WTC11 (cell line): ENCODE measurements around the gene SMIM29. TPM values are rescaled to one million over a fixed set of nuclear protein-coding genes. Genes with fewer than 3 reads are reported as not detected.

Source experiments
- ATAC-seq: fragments of 200-7000 bp; cut with Tn5 transposase; 2 replicates; pipeline ENCODE4 v1.10.0; 2021; ENCODE audit warnings: mild to moderate bottlenecking, moderate library complexity
- CTCF ChIA-PET: fragments of 300-600 bp; sonication (Branson Sonifier 250); formaldehyde crosslinking; loops from one replicate; lab custom pipeline; 2021; ENCODE audit warnings: antibody characterized with exemption; lab: Charles Lee
- POLR2A ChIA-PET: fragments of 350-600 bp; sonication (Branson Sonifier 250); formaldehyde crosslinking; loops from one replicate; lab custom pipeline; 2021; ENCODE audit warnings: antibody characterized with exemption; lab: Charles Lee
- DNase-seq: peaks from one replicate; pipeline ENCODE4 v3.0.0; 2021; ENCODE audit warnings: low spot score
- H3K27ac Mint-ChIP-seq: 2 replicates; pipeline ENCODE4 v1.8.0; 2021; ENCODE audit warnings: mixed read lengths
- H3K27me3 Mint-ChIP-seq: 2 replicates; pipeline ENCODE4 v1.8.0; 2021; ENCODE audit warnings: low read depth, mild to moderate bottlenecking, moderate library complexity, mixed read lengths
- H3K36me3 Mint-ChIP-seq: 2 replicates; pipeline ENCODE4 v1.8.0; 2021; ENCODE audit warnings: mixed read lengths
- H3K4me1 Mint-ChIP-seq: 2 replicates; pipeline ENCODE4 v1.8.0; 2022; ENCODE audit warnings: mixed read lengths
- H3K4me3 Mint-ChIP-seq: 2 replicates; pipeline ENCODE4 v1.8.0; 2021; ENCODE audit warnings: mild to moderate bottlenecking, moderate library complexity, mixed read lengths
- H3K9me3 Mint-ChIP-seq: 2 replicates; pipeline ENCODE4 v1.8.0; 2021; ENCODE audit warnings: mixed read lengths
- ELF4 ChIP-seq: sonication (generic); formaldehyde crosslinking; IDR thresholded peaks from 2 replicates; pipeline ENCODE4 v1.8.1; 2022; ENCODE audit warnings: low read depth, mild to moderate bottlenecking, moderate library complexity, missing genetic modification reagents
- FOXJ3 ChIP-seq: sonication (generic); formaldehyde crosslinking; IDR thresholded peaks from 2 replicates; pipeline ENCODE4 v1.9.0; 2021; ENCODE audit warnings: missing genetic modification reagents, mild to moderate bottlenecking, borderline replicate concordance
- GABPB1 ChIP-seq: sonication (generic); formaldehyde crosslinking; IDR thresholded peaks from 2 replicates; pipeline ENCODE4 v1.8.1; 2023; ENCODE audit warnings: mild to moderate bottlenecking, missing genetic modification reagents
- GRHL2 ChIP-seq: fragments of 250-450 bp; sonication (Bioruptor Pico); IDR thresholded peaks from 2 replicates; pipeline ENCODE4 v1.8.0; 2022; ENCODE audit warnings: mild to moderate bottlenecking, moderate library complexity; ENCODE audit not compliant: insufficient replicate concordance, severe bottlenecking
- IRF2 ChIP-seq: sonication (generic); formaldehyde crosslinking; IDR thresholded peaks from 2 replicates; pipeline ENCODE4 v1.8.0; 2022; ENCODE audit warnings: low read depth, missing genetic modification reagents, borderline replicate concordance
- NFE2L1 ChIP-seq: sonication (generic); formaldehyde crosslinking; IDR thresholded peaks from 2 replicates; pipeline ENCODE4 v1.8.1; 2023; ENCODE audit warnings: missing genetic modification reagents
- NFYB ChIP-seq: sonication (generic); formaldehyde crosslinking; conservative IDR thresholded peaks from 2 replicates; pipeline ENCODE4 v1.8.0; 2022; ENCODE audit warnings: low read depth, missing genetic modification reagents
- NR1H2 ChIP-seq: sonication (generic); formaldehyde crosslinking; IDR thresholded peaks from 2 replicates; pipeline ENCODE4 v1.9.0; 2021; ENCODE audit warnings: mild to moderate bottlenecking, moderate library complexity, missing genetic modification reagents
- OVOL2 ChIP-seq: fragments of 250-450 bp; sonication (Bioruptor Pico); IDR thresholded peaks from 2 replicates; pipeline ENCODE4 v1.9.0; 2021; ENCODE audit warnings: mild to moderate bottlenecking, borderline replicate concordance
- SMAD3 ChIP-seq: sonication (generic); formaldehyde crosslinking; IDR thresholded peaks from 2 replicates; pipeline ENCODE4 v1.8.0; 2022; ENCODE audit warnings: missing genetic modification reagents, mild to moderate bottlenecking, borderline replicate concordance
- SOX15 ChIP-seq: fragments of 250-450 bp; sonication (Bioruptor Pico); IDR thresholded peaks from 2 replicates; pipeline ENCODE4 v1.9.0; 2021; ENCODE audit warnings: mild to moderate bottlenecking
- ZBTB21 ChIP-seq: sonication (generic); formaldehyde crosslinking; IDR thresholded peaks from 2 replicates; pipeline ENCODE4 v1.8.1; 2023; ENCODE audit warnings: mild to moderate bottlenecking, missing genetic modification reagents, borderline replicate concordance
- ZNF232 ChIP-seq: sonication (generic); formaldehyde crosslinking; IDR thresholded peaks from 2 replicates; pipeline ENCODE4 v1.8.0; 2022; ENCODE audit warnings: mild to moderate bottlenecking, missing genetic modification reagents
- ZNF423 ChIP-seq: fragments of 250-450 bp; sonication (Bioruptor Pico); IDR thresholded peaks from 2 replicates; pipeline ENCODE4 v2.1.2; 2022; ENCODE audit warnings: mild to moderate bottlenecking, moderate library complexity
- total RNA-seq: library from RNA; stranded (reverse); gene quantifications from 3 replicates; pipeline ENCODE4 v1.2.3, GENCODE V29; 2021
- TF ChIP-seq, protein P1 (sequence below): fragments of 250-450 bp; sonication (Bioruptor Pico); IDR thresholded peaks from 2 replicates; pipeline ENCODE4 v1.9.0; 2021; ENCODE audit warnings: mild to moderate bottlenecking
- TF ChIP-seq, protein P2 (sequence below): sonication (generic); formaldehyde crosslinking; IDR thresholded peaks from 2 replicates; pipeline ENCODE4 v1.8.1; 2022; ENCODE audit warnings: low read depth, mild to moderate bottlenecking, moderate library complexity, missing genetic modification reagents, borderline replicate concordance
- TF ChIP-seq, protein P3 (sequence below): fragments of 250-450 bp; sonication (Bioruptor Pico); IDR thresholded peaks from 2 replicates; pipeline ENCODE4 v1.9.0; 2021; ENCODE audit warnings: mild to moderate bottlenecking
- TF ChIP-seq, protein P4 (sequence below): fragments of 200-600 bp; IDR thresholded peaks from 2 replicates; pipeline ENCODE4 v1.8.0; 2022; ENCODE audit warnings: antibody characterized with exemption
- TF ChIP-seq, protein P5 (sequence below): sonication (generic); formaldehyde crosslinking; IDR thresholded peaks from 2 replicates; pipeline ENCODE4 v1.8.1; 2022; ENCODE audit warnings: missing genetic modification reagents, borderline replicate concordance
- TF ChIP-seq, protein P6 (sequence below): fragments of 250-450 bp; sonication (Bioruptor Pico); IDR thresholded peaks from 2 replicates; pipeline ENCODE4 v1.9.0; 2021; ENCODE audit warnings: mild to moderate bottlenecking, borderline replicate concordance
- TF ChIP-seq, protein P7 (sequence below): sonication (generic); formaldehyde crosslinking; IDR thresholded peaks from 2 replicates; pipeline ENCODE4 v1.8.1; 2023; ENCODE audit warnings: mild to moderate bottlenecking, missing genetic modification reagents, moderate library complexity

Gene SMIM29
- total RNA-seq, 1 experiment from 2014 or later: 11.7 TPM

DNA sequence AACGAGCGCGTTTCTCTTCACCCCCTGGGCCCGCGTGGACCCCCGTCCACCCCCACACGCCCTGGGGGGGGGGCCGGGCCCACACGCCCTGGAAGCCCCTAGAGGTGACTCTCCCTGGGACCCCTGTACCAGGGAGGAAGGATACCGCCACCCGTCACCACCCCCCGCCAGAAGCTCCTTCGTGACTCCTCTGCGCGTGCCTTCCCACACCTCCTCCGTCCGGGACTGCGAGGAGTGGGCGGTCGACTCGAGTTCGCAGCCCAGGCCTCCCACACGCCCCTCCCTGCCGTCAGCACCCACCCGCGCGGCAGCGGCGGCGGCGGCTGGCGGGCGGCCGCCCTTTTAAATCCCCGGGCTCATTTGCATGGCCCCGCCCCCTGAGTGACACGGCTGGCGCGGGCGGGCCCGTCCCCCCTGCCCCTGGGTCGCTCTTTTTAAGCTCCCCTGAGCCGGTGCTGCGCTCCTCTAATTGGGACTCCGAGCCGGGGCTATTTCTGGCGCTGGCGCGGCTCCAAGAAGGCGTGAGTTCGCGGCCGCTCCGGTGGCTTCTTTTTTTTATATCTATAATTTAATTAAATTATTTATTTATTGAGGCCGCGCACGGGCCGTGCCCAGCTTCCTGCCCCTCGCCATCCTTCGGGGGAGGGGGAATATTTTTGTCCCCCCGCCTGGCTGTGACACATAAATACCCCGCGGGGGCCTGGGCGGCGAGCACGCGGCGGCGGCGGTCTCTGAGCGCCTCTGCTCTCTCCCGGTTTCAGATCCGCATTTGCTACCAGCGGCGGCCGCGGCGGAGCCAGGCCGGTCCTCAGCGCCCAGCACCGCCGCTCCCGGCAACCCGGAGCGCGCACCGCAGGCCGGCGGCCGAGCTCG lies 12.1 kb downstream of the SMIM29 start, which contains the start of gene HMGA1:
Gene HMGA1 (plus strand): TSS at position 431 of the 873 bp plus-strand sequence. CDS start 3,908 bp downstream, outside the sequence.
- no peaks in the 10 kb centered on the region for H3K27me3 Mint-ChIP-seq
- ChIA-PET CTCF (interaction anchor here (1.0 to 1.7 kb wide), 6 partner anchors 10 to 73 kb away, joined by 3 to 10 read pairs (median 6); partner anchors contain the start of gene SMIM29), POLR2A (interaction anchor here (0.5 to 2.2 kb wide), 13 partner anchors 10 to 1265 kb away, joined by 3 to 41 read pairs (median 6); partner anchors contain the start of gene SMIM29)
- peaks cover 33% of the 10 kb centered on the region for H3K36me3 Mint-ChIP-seq
- ATAC-seq (peak; percentile 34), DNase-seq (peak; percentile 88)
- H3K4me1 Mint-ChIP-seq: peaks cover 55% of the 10 kb centered on the region
- H3K27ac Mint-ChIP-seq: peak within 1 kb of the TSS; percentile 100
- peak within 1 kb of the TSS; percentile 93 for H3K4me3 Mint-ChIP-seq
- H3K9me3 Mint-ChIP-seq: no peaks in the 10 kb centered on the region
- no peak for TF ChIP-seq IRF2 (CRISPR knock-in tag)
- TF ChIP-seq NFYB (CRISPR knock-in tag): no peak
- TF ChIP-seq, protein P1, sequence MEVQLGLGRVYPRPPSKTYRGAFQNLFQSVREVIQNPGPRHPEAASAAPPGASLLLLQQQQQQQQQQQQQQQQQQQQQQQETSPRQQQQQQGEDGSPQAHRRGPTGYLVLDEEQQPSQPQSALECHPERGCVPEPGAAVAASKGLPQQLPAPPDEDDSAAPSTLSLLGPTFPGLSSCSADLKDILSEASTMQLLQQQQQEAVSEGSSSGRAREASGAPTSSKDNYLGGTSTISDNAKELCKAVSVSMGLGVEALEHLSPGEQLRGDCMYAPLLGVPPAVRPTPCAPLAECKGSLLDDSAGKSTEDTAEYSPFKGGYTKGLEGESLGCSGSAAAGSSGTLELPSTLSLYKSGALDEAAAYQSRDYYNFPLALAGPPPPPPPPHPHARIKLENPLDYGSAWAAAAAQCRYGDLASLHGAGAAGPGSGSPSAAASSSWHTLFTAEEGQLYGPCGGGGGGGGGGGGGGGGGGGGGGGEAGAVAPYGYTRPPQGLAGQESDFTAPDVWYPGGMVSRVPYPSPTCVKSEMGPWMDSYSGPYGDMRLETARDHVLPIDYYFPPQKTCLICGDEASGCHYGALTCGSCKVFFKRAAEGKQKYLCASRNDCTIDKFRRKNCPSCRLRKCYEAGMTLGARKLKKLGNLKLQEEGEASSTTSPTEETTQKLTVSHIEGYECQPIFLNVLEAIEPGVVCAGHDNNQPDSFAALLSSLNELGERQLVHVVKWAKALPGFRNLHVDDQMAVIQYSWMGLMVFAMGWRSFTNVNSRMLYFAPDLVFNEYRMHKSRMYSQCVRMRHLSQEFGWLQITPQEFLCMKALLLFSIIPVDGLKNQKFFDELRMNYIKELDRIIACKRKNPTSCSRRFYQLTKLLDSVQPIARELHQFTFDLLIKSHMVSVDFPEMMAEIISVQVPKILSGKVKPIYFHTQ (CRISPR knock-in tag): no peak
- TF ChIP-seq GRHL2 (CRISPR knock-in tag): no peak
- TF ChIP-seq, protein P2, sequence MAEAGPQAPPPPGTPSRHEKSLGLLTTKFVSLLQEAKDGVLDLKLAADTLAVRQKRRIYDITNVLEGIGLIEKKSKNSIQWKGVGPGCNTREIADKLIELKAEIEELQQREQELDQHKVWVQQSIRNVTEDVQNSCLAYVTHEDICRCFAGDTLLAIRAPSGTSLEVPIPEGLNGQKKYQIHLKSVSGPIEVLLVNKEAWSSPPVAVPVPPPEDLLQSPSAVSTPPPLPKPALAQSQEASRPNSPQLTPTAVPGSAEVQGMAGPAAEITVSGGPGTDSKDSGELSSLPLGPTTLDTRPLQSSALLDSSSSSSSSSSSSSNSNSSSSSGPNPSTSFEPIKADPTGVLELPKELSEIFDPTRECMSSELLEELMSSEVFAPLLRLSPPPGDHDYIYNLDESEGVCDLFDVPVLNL (CRISPR knock-in tag): peak; percentile 73; the same call in 1 of the 2 replicates
- TF ChIP-seq, protein P3, sequence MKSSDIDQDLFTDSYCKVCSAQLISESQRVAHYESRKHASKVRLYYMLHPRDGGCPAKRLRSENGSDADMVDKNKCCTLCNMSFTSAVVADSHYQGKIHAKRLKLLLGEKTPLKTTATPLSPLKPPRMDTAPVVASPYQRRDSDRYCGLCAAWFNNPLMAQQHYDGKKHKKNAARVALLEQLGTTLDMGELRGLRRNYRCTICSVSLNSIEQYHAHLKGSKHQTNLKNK (CRISPR knock-in tag): peak; percentile 91
- TF ChIP-seq ZNF423: no peak
- TF ChIP-seq NFE2L1 (CRISPR knock-in tag): no peak
- TF ChIP-seq OVOL2: no peak; the same call in 1 of the 2 replicates
- TF ChIP-seq ZBTB21: no peak
- TF ChIP-seq SOX15 (CRISPR knock-in tag): no peak
- TF ChIP-seq FOXJ3: no peak
- TF ChIP-seq NR1H2 (CRISPR knock-in tag): no peak
- TF ChIP-seq ELF4 (CRISPR knock-in tag): no peak
- TF ChIP-seq, protein P4, sequence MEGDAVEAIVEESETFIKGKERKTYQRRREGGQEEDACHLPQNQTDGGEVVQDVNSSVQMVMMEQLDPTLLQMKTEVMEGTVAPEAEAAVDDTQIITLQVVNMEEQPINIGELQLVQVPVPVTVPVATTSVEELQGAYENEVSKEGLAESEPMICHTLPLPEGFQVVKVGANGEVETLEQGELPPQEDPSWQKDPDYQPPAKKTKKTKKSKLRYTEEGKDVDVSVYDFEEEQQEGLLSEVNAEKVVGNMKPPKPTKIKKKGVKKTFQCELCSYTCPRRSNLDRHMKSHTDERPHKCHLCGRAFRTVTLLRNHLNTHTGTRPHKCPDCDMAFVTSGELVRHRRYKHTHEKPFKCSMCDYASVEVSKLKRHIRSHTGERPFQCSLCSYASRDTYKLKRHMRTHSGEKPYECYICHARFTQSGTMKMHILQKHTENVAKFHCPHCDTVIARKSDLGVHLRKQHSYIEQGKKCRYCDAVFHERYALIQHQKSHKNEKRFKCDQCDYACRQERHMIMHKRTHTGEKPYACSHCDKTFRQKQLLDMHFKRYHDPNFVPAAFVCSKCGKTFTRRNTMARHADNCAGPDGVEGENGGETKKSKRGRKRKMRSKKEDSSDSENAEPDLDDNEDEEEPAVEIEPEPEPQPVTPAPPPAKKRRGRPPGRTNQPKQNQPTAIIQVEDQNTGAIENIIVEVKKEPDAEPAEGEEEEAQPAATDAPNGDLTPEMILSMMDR: no peak
- TF ChIP-seq, protein P5, sequence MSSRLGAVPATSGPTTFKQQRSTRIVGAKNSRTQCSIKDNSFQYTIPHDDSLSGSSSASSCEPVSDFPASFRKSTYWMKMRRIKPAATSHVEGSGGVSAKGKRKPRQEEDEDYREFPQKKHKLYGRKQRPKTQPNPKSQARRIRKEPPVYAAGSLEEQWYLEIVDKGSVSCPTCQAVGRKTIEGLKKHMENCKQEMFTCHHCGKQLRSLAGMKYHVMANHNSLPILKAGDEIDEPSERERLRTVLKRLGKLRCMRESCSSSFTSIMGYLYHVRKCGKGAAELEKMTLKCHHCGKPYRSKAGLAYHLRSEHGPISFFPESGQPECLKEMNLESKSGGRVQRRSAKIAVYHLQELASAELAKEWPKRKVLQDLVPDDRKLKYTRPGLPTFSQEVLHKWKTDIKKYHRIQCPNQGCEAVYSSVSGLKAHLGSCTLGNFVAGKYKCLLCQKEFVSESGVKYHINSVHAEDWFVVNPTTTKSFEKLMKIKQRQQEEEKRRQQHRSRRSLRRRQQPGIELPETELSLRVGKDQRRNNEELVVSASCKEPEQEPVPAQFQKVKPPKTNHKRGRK (CRISPR knock-in tag): no peak
- peak; percentile 64; the same call in 1 of the 2 replicates for TF ChIP-seq ZNF232
- TF ChIP-seq, protein P6, sequence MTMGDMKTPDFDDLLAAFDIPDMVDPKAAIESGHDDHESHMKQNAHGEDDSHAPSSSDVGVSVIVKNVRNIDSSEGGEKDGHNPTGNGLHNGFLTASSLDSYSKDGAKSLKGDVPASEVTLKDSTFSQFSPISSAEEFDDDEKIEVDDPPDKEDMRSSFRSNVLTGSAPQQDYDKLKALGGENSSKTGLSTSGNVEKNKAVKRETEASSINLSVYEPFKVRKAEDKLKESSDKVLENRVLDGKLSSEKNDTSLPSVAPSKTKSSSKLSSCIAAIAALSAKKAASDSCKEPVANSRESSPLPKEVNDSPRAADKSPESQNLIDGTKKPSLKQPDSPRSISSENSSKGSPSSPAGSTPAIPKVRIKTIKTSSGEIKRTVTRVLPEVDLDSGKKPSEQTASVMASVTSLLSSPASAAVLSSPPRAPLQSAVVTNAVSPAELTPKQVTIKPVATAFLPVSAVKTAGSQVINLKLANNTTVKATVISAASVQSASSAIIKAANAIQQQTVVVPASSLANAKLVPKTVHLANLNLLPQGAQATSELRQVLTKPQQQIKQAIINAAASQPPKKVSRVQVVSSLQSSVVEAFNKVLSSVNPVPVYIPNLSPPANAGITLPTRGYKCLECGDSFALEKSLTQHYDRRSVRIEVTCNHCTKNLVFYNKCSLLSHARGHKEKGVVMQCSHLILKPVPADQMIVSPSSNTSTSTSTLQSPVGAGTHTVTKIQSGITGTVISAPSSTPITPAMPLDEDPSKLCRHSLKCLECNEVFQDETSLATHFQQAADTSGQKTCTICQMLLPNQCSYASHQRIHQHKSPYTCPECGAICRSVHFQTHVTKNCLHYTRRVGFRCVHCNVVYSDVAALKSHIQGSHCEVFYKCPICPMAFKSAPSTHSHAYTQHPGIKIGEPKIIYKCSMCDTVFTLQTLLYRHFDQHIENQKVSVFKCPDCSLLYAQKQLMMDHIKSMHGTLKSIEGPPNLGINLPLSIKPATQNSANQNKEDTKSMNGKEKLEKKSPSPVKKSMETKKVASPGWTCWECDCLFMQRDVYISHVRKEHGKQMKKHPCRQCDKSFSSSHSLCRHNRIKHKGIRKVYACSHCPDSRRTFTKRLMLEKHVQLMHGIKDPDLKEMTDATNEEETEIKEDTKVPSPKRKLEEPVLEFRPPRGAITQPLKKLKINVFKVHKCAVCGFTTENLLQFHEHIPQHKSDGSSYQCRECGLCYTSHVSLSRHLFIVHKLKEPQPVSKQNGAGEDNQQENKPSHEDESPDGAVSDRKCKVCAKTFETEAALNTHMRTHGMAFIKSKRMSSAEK (CRISPR knock-in tag): no peak; the same call in 1 of the 2 replicates
- TF ChIP-seq, protein P7, sequence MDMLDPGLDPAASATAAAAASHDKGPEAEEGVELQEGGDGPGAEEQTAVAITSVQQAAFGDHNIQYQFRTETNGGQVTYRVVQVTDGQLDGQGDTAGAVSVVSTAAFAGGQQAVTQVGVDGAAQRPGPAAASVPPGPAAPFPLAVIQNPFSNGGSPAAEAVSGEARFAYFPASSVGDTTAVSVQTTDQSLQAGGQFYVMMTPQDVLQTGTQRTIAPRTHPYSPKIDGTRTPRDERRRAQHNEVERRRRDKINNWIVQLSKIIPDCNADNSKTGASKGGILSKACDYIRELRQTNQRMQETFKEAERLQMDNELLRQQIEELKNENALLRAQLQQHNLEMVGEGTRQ: 0 out of 2 replicates have a peak, but pooled peaks have one; percentile 41
- TF ChIP-seq SMAD3 (CRISPR knock-in tag): no peak
- TF ChIP-seq GABPB1 (CRISPR knock-in tag): no peak
